HAP-1 (cell line): ENCODE data around the gene BCAS1.
"Not testable (repeated sequence)": the region's sequence is repeated elsewhere in the genome, so short reads cannot be mapped to it uniquely, and the experiment has no call there.

Experiments
- DNase-seq, 2 experiments: peaks; one replicate each; pipeline ENCODE4 v3.0.0-alpha.2; 2016 to 2020; ENCODE audit warnings: low spot score in 2 of 2
- H3K27me3 ChIP-seq: fragments of 250-450 bp; sonication (Bioruptor Pico); 2 replicates; pipeline ENCODE4 v1.5.1; 2020; ENCODE audit warnings: low read depth, mild to moderate bottlenecking, moderate library complexity
- H3K36me3 ChIP-seq: fragments of 250-450 bp; sonication (Bioruptor Pico); replicated peaks from 2 replicates; pipeline ENCODE4 v1.5.1; 2020; ENCODE audit warnings: mild to moderate bottlenecking
- H3K4me1 ChIP-seq: fragments of 250-450 bp; sonication (Bioruptor Pico); 2 replicates; pipeline ENCODE4 v1.5.1; 2020; ENCODE audit warnings: mild to moderate bottlenecking
- H3K4me3 ChIP-seq: fragments of 250-450 bp; sonication (Bioruptor Pico); 2 replicates; pipeline ENCODE4 v1.5.1; 2020; ENCODE audit warnings: mild to moderate bottlenecking, moderate library complexity
- H3K9me3 ChIP-seq: fragments of 250-450 bp; sonication (Bioruptor Pico); 2 replicates; pipeline ENCODE4 v1.5.1; 2020; ENCODE audit warnings: mild to moderate bottlenecking, moderate library complexity
- in situ Hi-C: fragments of 300-500 bp; cut with MboI; formaldehyde crosslinking; loops from 3 replicates; pipeline ENCODE4 v1.14.3; 2020; ENCODE audit warnings: low sequenced_read_pairs, inconsistent platforms, mixed read lengths

BCAS1 gene

GRCh38 chr20:53986037-53986650 is 84.2 kb downstream of the BCAS1 start:
- peaks cover 12% of the 10 kb centered on the region for H3K27me3 ChIP-seq
- H3K4me1 ChIP-seq: no peaks in the 10 kb centered on the region
- no peaks in the 10 kb centered on the region for H3K36me3 ChIP-seq
- no peak for DNase-seq
- no peak overlapping the region for H3K4me3 ChIP-seq
- no peaks in the 10 kb centered on the region for H3K9me3 ChIP-seq
- in situ Hi-C loops: no loop called here

GRCh38 chr20:53985150-53985518 is 85.3 kb downstream of the BCAS1 start:
- Histone ChIP-seq H3K36me3 (no peaks in the 10 kb centered on the region), H3K27me3 (peaks cover 12% of the 10 kb centered on the region), H3K4me3 (no peak overlapping the region), H3K9me3 (no peaks in the 10 kb centered on the region), H3K4me1 (no peaks in the 10 kb centered on the region)
- no peak for DNase-seq
- in situ Hi-C loops: no loop called here

DNA sequence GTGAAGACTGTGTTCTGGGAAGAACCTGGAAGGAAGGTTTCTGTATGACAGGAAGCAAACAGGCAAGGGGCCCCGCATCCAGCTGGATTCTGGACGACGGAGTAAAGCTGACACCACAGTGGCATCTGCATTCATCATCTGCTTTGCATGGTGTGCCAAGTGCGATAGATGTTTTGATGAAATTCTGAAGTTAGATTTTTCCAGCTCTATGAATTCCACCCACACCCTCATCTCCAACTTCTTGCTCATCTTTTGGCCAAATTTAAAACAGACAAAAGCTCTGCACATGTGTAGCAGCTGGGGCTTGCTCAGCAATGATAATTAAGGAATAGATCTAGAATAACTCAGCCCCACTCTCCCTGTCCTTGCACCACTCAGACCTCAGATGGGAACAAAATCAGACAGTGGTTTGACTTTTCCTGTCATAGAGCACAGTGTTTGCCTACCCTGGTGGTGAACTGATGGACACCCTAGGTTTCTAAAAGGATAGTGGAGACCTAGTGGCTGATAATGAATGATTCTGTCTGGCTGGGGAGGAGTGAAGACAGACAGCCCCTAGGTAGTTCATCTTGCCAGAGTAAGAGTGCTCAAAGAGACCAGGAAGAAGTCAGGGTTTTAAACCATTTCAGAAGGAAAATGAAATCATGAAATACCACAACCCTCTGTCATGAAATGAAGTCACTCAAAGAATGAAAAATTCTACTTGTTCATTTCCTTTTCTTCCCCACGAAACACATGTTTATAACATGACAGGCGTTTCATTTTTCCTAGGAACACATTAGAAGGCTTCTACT is 85.8 kb downstream of the BCAS1 start:
- H3K9me3 ChIP-seq: no peaks in the 10 kb centered on the region
- peaks cover 12% of the 10 kb centered on the region for H3K27me3 ChIP-seq
- H3K36me3 ChIP-seq: no peaks in the 10 kb centered on the region
- H3K4me3 ChIP-seq: no peak overlapping the region
- H3K4me1 ChIP-seq: no peaks in the 10 kb centered on the region
- in situ Hi-C loops: no loop called here
- no peak for DNase-seq

GRCh38 chr20:53983401-53983800 is 87.0 kb downstream of the BCAS1 start:
- H3K9me3 ChIP-seq: no peaks in the 10 kb centered on the region
- no peak for DNase-seq
- H3K27me3 ChIP-seq: peaks cover 9% of the 10 kb centered on the region
- no peak overlapping the region for H3K4me3 ChIP-seq
- no peaks in the 10 kb centered on the region for H3K36me3 ChIP-seq
- in situ Hi-C loops: no loop called here
- no peaks in the 10 kb centered on the region for H3K4me1 ChIP-seq

DNA sequence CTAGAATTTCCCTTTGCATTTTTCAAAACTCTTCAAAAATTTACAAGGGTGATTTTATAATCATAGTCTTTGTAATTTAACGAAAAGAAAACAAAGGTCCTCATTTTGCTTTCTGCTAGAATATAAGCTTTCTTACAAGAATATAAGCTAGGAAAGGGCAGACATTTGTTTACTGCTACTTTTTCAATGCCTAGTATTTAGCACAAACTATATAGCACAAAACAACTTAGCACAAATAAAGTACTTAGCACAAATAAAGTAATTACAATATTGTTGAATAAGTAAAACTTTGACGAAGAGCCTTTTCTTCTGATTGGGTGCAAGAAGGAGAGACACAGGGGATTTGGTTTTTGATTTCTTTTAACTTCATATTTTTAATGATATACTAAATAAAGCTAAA is 87.8 kb downstream of the BCAS1 start:
- no peaks in the 10 kb centered on the region for H3K36me3 ChIP-seq
- no peak for DNase-seq
- in situ Hi-C loops: no loop called here
- H3K9me3 ChIP-seq: no peaks in the 10 kb centered on the region
- no peak overlapping the region for H3K4me3 ChIP-seq
- H3K27me3 ChIP-seq: peaks cover 5% of the 10 kb centered on the region
- H3K4me1 ChIP-seq: no peaks in the 10 kb centered on the region

DNA sequence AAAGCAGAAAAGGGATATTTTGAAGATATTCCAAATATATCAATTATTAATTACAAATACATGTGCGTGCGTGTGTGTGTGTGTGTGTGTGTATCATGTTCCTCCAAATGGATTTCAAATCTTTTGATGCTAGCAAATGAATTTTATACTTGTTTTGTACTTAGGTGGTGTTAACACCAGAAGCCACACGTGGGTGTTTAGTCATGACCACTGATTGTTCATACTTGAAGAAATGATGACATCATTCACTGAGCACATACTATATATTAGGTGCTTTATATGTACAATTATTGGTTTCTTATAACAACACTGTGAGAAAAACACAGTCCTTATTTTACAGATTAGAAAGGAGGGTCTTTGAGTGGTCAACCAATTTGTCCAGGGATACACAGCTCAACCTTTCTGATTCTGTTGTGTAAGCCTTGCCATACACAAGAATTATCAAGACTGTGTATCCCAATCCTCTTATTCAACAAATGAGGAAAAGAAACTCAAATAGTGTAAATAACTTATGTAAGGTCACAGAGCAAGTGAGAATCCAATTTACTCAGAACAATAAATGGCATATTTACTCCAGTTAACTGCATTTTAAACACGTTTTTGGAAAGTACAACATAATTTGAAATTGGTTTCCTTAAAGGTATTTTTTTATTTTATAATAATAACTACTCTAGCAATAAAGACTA is 88.5 kb downstream of the BCAS1 start:
- DNase-seq: no peak
- in situ Hi-C loops: no loop called here
- Histone ChIP-seq H3K4me1 (no peaks in the 10 kb centered on the region), H3K36me3 (no peaks in the 10 kb centered on the region), H3K27me3 (peaks cover 5% of the 10 kb centered on the region), H3K4me3 (no peak overlapping the region), H3K9me3 (no peaks in the 10 kb centered on the region)

DNA sequence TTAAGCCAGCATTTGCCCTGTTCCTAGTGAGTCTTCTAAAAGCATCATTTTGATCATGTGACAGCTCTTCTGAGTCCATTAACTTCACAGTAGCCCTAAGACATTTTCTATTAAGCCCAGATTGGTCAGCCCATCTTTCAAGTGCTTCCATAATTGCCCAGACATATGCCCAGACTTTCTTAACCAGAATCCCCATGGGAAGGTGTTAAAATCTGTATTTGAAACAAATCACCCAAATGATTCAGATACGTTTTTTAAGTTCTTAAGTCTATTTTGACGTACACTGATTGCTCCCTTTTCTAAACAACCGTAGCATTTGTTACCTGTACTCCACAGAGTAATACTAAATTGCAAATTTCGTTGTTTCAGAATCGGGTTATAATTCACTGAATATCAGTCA is 89.3 kb downstream of the BCAS1 start:
- no peak for DNase-seq
- no peaks in the 10 kb centered on the region for H3K36me3 ChIP-seq
- no peaks in the 10 kb centered on the region for H3K4me1 ChIP-seq
- peaks cover 5% of the 10 kb centered on the region for H3K27me3 ChIP-seq
- in situ Hi-C loops: no loop called here
- no peaks in the 10 kb centered on the region for H3K9me3 ChIP-seq
- H3K4me3 ChIP-seq: no peak overlapping the region

- no peak for DNase-seq
- no peaks in the 10 kb centered on the region; the same call in 1 of the 2 replicates for H3K27me3 ChIP-seq
- in situ Hi-C loops: no loop called here
- H3K4me3 ChIP-seq: no peak overlapping the region
- no peaks in the 10 kb centered on the region for H3K4me1 ChIP-seq
- H3K36me3 ChIP-seq: no peaks in the 10 kb centered on the region
- H3K9me3 ChIP-seq: no peaks in the 10 kb centered on the region
Measured at GRCh38 chr20:53980031-53980465, 90.3 kb downstream of the BCAS1 start.

DNA sequence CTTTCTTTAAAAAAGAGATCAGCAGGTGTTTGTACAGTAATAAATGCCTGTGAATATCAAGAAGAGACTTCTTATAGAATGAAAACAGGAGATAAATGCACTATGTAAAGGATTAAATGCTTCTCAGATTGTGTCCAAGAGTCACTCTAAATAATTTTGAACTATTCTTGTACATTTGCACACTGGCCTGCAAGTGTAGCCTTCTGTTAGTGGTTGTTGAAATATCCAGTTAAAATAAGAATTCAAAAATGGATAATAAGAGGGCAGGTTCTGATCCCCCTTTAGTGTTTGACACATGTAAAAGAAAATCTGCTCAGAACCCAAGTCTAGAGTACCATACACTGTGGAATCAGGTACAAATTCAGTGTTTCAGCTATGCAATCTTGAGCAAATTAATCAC is 91.9 kb downstream of the BCAS1 start:
- DNase-seq: no peak
- H3K27me3 ChIP-seq: no peaks in the 10 kb centered on the region; the same call in 1 of the 2 replicates
- H3K4me3 ChIP-seq: no peak overlapping the region
- in situ Hi-C loops: no loop called here
- no peaks in the 10 kb centered on the region for H3K36me3 ChIP-seq
- H3K9me3 ChIP-seq: no peaks in the 10 kb centered on the region
- no peaks in the 10 kb centered on the region for H3K4me1 ChIP-seq

DNA sequence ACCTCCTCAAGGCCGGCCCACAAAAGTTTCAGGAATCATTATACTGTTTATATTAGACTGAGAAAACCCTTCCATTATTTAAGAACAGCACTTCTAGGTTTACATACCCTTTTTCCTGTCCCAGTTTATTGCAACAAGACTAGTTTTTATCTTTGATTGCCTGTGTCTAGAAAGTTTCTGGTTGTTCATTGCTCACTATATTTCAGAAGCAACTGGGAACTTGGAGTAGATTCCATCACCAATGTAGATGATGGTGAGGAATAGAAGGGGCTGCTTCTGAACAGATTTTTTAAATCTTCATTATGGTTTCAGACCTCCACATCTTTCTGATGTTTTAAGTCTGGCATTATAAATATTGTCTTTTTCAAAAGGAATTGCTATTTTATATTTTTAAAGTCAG is 93.0 kb downstream of the BCAS1 start:
- DNase-seq: no peak
- no peaks in the 10 kb centered on the region for H3K4me1 ChIP-seq
- no peaks in the 10 kb centered on the region for H3K27me3 ChIP-seq
- in situ Hi-C loops: no loop called here
- no peaks in the 10 kb centered on the region for H3K36me3 ChIP-seq
- no peaks in the 10 kb centered on the region for H3K9me3 ChIP-seq
- no peak overlapping the region for H3K4me3 ChIP-seq

GRCh38 chr20:53975761-53976160 is 94.6 kb downstream of the BCAS1 start:
- no peaks in the 10 kb centered on the region; the same call in 1 of the 2 replicates for H3K9me3 ChIP-seq
- H3K36me3 ChIP-seq: no peaks in the 10 kb centered on the region
- H3K4me1 ChIP-seq: no peaks in the 10 kb centered on the region
- no peak for DNase-seq
- H3K4me3 ChIP-seq: no peak overlapping the region
- no peaks in the 10 kb centered on the region for H3K27me3 ChIP-seq
- in situ Hi-C loops: no loop called here

DNA sequence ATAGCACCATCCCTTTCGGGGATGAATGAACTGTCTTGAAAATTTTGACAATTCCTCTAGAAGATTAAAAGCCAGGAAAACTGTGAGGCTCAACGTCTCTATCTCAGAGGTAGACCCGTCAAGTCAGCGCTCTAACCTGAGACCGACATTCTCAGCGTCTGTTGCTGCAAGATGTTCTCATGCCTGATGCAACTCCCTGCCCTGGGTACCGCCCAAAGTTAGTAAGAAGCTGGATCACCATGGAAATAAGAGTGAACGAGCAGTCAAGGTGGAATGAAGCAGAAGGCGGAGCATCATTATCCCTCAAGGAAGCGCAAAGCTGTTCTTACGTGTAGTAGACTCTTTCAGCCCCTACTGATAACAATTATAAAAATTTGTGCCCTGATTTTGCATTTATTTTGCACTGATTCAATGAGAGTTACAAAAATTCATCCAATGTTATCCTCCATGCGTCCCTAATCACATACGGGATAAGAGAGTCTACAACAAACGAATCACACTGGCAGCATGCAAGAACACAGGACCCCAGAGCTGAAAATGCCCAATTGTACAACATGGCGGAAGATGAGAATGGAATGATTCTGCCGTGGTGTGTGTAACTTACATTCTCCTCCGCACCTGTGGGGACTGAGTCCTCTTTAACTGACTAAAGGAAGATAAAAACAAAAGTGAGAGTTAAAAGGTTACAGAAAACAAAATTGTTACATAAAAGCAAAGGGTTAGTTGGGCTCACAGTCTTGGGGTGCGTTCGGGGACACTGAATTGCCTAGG is 95.4 kb downstream of the BCAS1 start:
- in situ Hi-C loops: no loop called here
- Histone ChIP-seq H3K36me3 (no peaks in the 10 kb centered on the region), H3K4me1 (no peaks in the 10 kb centered on the region), H3K27me3 (0 out of 2 replicates have a peak, but pooled peaks cover 1% of the 10 kb centered on the region), H3K4me3 (no peak overlapping the region), H3K9me3 (no peaks in the 10 kb centered on the region; the same call in 1 of the 2 replicates)
- no peak for DNase-seq

- DNase-seq, H3K36me3 ChIP-seq, in situ Hi-C loops, H3K9me3 ChIP-seq, H3K4me3 ChIP-seq, H3K4me1 ChIP-seq, H3K27me3 ChIP-seq: not testable (repeated sequence)
Measured at GRCh38 chr20:53973882-53974281, 96.5 kb downstream of the BCAS1 start.
